Measurements from ENCODE around the gene FTO. TPM values are rescaled to one million over a fixed set of nuclear protein-coding genes. Genes with fewer than 3 reads are reported as not detected.

The FTO gene
- total and polyA plus RNA-seq, 2 of the 13 experiments (the other 11 are each of a cell fraction or from before 2014, with no cell fraction given), result 41.6 to 55.8 TPM

GRCh38 chr16:53855511-53855910 is 151.6 kb downstream of the FTO start (continued):
- TF ChIP-seq TRIM22 (IDR thresholded peaks at IDR 0.05), result no peak
- no peak for TF ChIP-seq NFE2L2 (IDR thresholded peaks at IDR 0.05; ENCODE audit: low read length)
- no peak for TF ChIP-seq ARNT (IDR thresholded peaks at IDR 0.05)

- Histone ChIP-seq H3K9ac (ENCODE audit: insufficient read depth, low read depth, low read length) (no peak overlapping the region), H3K4me1 (ENCODE audit: insufficient read depth, low read length) (0 out of 2 replicates have a peak, but pooled peaks cover 6% of the 10 kb centered on the region), H4K20me1 (ENCODE audit: insufficient read depth, low read length) (no peaks in the 10 kb centered on the region), H3K27me3 (ENCODE audit: control insufficient read depth in 1 of 2, insufficient read depth in 2 of 2, low read length in 2 of 2) (no peaks in the 10 kb centered on the region), H3K36me3 (replicated peaks in 1 of 2; ENCODE audit: control insufficient read depth in 1 of 2, insufficient read depth in 2 of 2, low read length in 2 of 2) (peaks cover 0 to 4% of the 10 kb centered on the region in 2 experiments; a peak in 1 of 5 replicates), H3K4me3 (replicated peaks in 1 of 3; ENCODE audit: insufficient read depth in 1 of 3, low read depth in 2 of 3, low read length in 3 of 3) (no peak overlapping the region), H3K79me2 (ENCODE audit: insufficient read depth, low read length) (no peaks in the 10 kb centered on the region), H3K4me2 (ENCODE audit: low read depth, low read length) (no peak overlapping the region), H3K27ac (ENCODE audit: extremely low read length, insufficient read depth, low read length) (no peak overlapping the region), H2AFZ (ENCODE audit: low read length) (no peak overlapping the region), H3K9me3 (ENCODE audit: low read length) (no peaks in the 10 kb centered on the region)
- WGBS (ENCODE audit: low lambda C conversion rate), result 89% methylated on average over 2 of the region's 2 CpGs
- FAIRE-seq (no peak), DNase-seq (ENCODE audit: low spot score) (no peak), ATAC-seq (no peak)
- BruUV-seq (replicated peaks), result no TSS peak
- intact Hi-C loops (cut with micrococcal nuclease; ENCODE audit: unreplicated experiment), result no loop called here
- CTCF ChIA-PET (ENCODE audit: low intra/inter-chr PET ratio, low total read pairs), result no interaction called here
- POLR2A ChIA-PET, result no interaction called here
- in situ Hi-C loops (cut with HindIII; ENCODE audit: extremely low pct_ligation_motif_present, low pct_unique_long_range_greater_than_20kb), result no loop called here
- TF ChIP-seq ZNF431 (CRISPR knock-in tag; IDR thresholded peaks at IDR 0.05; ENCODE audit: borderline replicate concordance, low read depth) (no peak), AGO1 (IDR thresholded peaks at IDR 0.05; ENCODE audit: low read depth, low read length, poor library complexity, severe bottlenecking) (no peak), ZXDC (CRISPR knock-in tag; IDR thresholded peaks at IDR 0.05) (no peak), ZBTB25 (CRISPR knock-in tag; IDR thresholded peaks at IDR 0.05) (no peak), ZNF225 (CRISPR knock-in tag; IDR thresholded peaks at IDR 0.05) (no peak), TBL1XR1 (IDR thresholded peaks at IDR 0.05; ENCODE audit: borderline replicate concordance, low read length, partially characterized antibody) (no peak), FOXP1 (IDR thresholded peaks at IDR 0.05) (no peak), FOXP1 (CRISPR knock-in tag; IDR thresholded peaks at IDR 0.05) (no peak), LBX2 (CRISPR knock-in tag; IDR thresholded peaks at IDR 0.05; ENCODE audit: borderline replicate concordance) (no peak), ZNF362 (CRISPR knock-in tag; IDR thresholded peaks at IDR 0.05; ENCODE audit: borderline replicate concordance) (no peak), PRPF4 (IDR thresholded peaks at IDR 0.05; ENCODE audit: low read depth, low read length, poor library complexity, severe bottlenecking) (no peak), HNRNPUL1 (IDR thresholded peaks at IDR 0.05; ENCODE audit: low read depth, low read length) (no peak), ZNF652 (CRISPR knock-in tag; IDR thresholded peaks at IDR 0.05; ENCODE audit: borderline replicate concordance, low read depth) (no peak), ZBTB42 (CRISPR knock-in tag; IDR thresholded peaks at IDR 0.05) (no peak), JUNB (CRISPR knock-in tag; IDR thresholded peaks at IDR 0.05; ENCODE audit: borderline replicate concordance) (no peak)
Observed at GRCh38 chr16:53859995-53860540, 156.1 kb downstream of the FTO start.
